Right atrium auricular region (tissue), 2 donors: Measurements from ENCODE around the gene ARHGEF10L. TPM values are rescaled to one million over a fixed set of nuclear protein-coding genes. Genes with fewer than 3 reads are reported as not detected.

Experiments
- DNase-seq: peaks from one replicate; pipeline ENCODE4 v3.0.0-alpha.2; 2019; ENCODE audit warnings: low spot score
- H3K27ac ChIP-seq, 2 donors: fragments of 200-600 bp; sonication (generic); 1 replicate in 1 of 2; 2 replicates in 1 of 2; pipeline ENCODE4 v1.5.1; 2016 to 2019
- H3K27me3 ChIP-seq, 2 donors: fragments of 200-600 bp; sonication (generic); one replicate each; pipeline versions ENCODE4 v1.5.1 to v1.6.0; 2017 to 2019
- H3K36me3 ChIP-seq: fragments of 200-600 bp; sonication (generic); one replicate; pipeline ENCODE4 v1.5.1; 2016
- H3K4me1 ChIP-seq, 2 donors: fragments of 200-600 bp; sonication (generic); one replicate each; pipeline versions ENCODE4 v1.5.1 to v1.6.0; 2017 to 2019
- H3K4me3 ChIP-seq, 2 donors: fragments of 200-600 bp; sonication (generic); 1 replicate in 1 of 2; 2 replicates in 1 of 2; pipeline ENCODE4 v1.5.1; 2017 to 2019; ENCODE audit warnings: mild to moderate bottlenecking in 1 of 2, moderate library complexity in 1 of 2
- H3K9me3 ChIP-seq, 2 donors: fragments of 200-600 bp; sonication (generic); one replicate each; pipeline ENCODE4 v1.5.1; 2019
- CTCF ChIP-seq, 2 donors: fragments of 200-600 bp; sonication (generic); IDR thresholded peaks; one replicate each; pipeline ENCODE4 v1.5.1; 2019; ENCODE audit warnings: antibody characterized with exemption in 2 of 2
- total RNA-seq, 2 donors: library from RNA; depleted of rRNA; stranded (reverse); fragments of >200 nt; gene quantifications; one replicate each; pipeline ENCODE4 v1.1.0, GENCODE V29; 2016

ARHGEF10L gene
- total RNA-seq, 2 donors from 2014 or later: 49.3 to 52.2 TPM

GRCh38 chr1:17734609-17735008 lies 195.1 kb downstream of the ARHGEF10L start:
- no peak overlapping the region for H3K27ac ChIP-seq
- no peak overlapping the region for H3K4me3 ChIP-seq
- TF ChIP-seq CTCF (IDR thresholded peaks at IDR 0.05): no peak
- H3K4me1 ChIP-seq: no peaks in the 10 kb centered on the region
- no peak for DNase-seq
- H3K9me3 ChIP-seq: no peaks in the 10 kb centered on the region
- H3K27me3 ChIP-seq: no peaks in the 10 kb centered on the region
- no peaks in the 10 kb centered on the region for H3K36me3 ChIP-seq

- Histone ChIP-seq H3K4me3 (no peak overlapping the region), H3K9me3 (no peaks in the 10 kb centered on the region), H3K36me3 (no peaks in the 10 kb centered on the region), H3K27me3 (no peaks in the 10 kb centered on the region), H3K27ac (no peak overlapping the region), H3K4me1 (no peaks in the 10 kb centered on the region)
- no peak for TF ChIP-seq CTCF (IDR thresholded peaks at IDR 0.05)
- no peak for DNase-seq
Measured at GRCh38 chr1:17735348-17735747, 195.8 kb downstream of the ARHGEF10L start.

GRCh38 chr1:17735793-17736192 lies 196.3 kb downstream of the ARHGEF10L start:
- no peaks in the 10 kb centered on the region for H3K9me3 ChIP-seq
- no peaks in the 10 kb centered on the region for H3K36me3 ChIP-seq
- H3K27me3 ChIP-seq: no peaks in the 10 kb centered on the region
- no peak for DNase-seq
- H3K4me1 ChIP-seq: no peaks in the 10 kb centered on the region
- no peak overlapping the region for H3K4me3 ChIP-seq
- no peak overlapping the region for H3K27ac ChIP-seq
- no peak for TF ChIP-seq CTCF (IDR thresholded peaks at IDR 0.05)

GRCh38 chr1:17736625-17737024 lies 197.1 kb downstream of the ARHGEF10L start:
- no peak for TF ChIP-seq CTCF (IDR thresholded peaks at IDR 0.05)
- H3K27me3 ChIP-seq: no peaks in the 10 kb centered on the region
- DNase-seq: no peak

GRCh38 chr1:17739050-17739449 lies 199.6 kb downstream of the ARHGEF10L start:
- Histone ChIP-seq H3K27me3 (no peaks in the 10 kb centered on the region), H3K4me1 (peaks cover 0 to 7% of the 10 kb centered on the region in 2 donors), H3K4me3 (no peak overlapping the region), H3K27ac (no peak overlapping the region), H3K36me3 (no peaks in the 10 kb centered on the region), H3K9me3 (no peaks in the 10 kb centered on the region)
- no peak for DNase-seq
- no peak for TF ChIP-seq CTCF (IDR thresholded peaks at IDR 0.05)

More at GRCh38 chr1:17736625-17737024, 197.1 kb downstream of the ARHGEF10L start:
- H3K4me1 ChIP-seq: no peaks in the 10 kb centered on the region
- H3K36me3 ChIP-seq: no peaks in the 10 kb centered on the region
- H3K9me3 ChIP-seq: no peaks in the 10 kb centered on the region
- H3K4me3 ChIP-seq: no peak overlapping the region
- no peak overlapping the region for H3K27ac ChIP-seq

- Histone ChIP-seq H3K4me3 (no peak overlapping the region), H3K27me3 (no peaks in the 10 kb centered on the region), H3K27ac (no peak overlapping the region), H3K9me3 (no peaks in the 10 kb centered on the region), H3K36me3 (no peaks in the 10 kb centered on the region), H3K4me1 (peaks cover 0 to 7% of the 10 kb centered on the region in 2 donors)
- TF ChIP-seq CTCF (IDR thresholded peaks at IDR 0.05): no peak
- DNase-seq: no peak
Measured at GRCh38 chr1:17741052-17741451, 201.6 kb downstream of the ARHGEF10L start.
